ENCODE data around the gene MSH5. TPM values are rescaled to one million over a fixed set of nuclear protein-coding genes. Genes with fewer than 3 reads are reported as not detected.

Gene MSH5
- total RNA-seq, 4 donors from 2014 or later: 12.6 to 60.1 (median 17.2) TPM

DNA sequence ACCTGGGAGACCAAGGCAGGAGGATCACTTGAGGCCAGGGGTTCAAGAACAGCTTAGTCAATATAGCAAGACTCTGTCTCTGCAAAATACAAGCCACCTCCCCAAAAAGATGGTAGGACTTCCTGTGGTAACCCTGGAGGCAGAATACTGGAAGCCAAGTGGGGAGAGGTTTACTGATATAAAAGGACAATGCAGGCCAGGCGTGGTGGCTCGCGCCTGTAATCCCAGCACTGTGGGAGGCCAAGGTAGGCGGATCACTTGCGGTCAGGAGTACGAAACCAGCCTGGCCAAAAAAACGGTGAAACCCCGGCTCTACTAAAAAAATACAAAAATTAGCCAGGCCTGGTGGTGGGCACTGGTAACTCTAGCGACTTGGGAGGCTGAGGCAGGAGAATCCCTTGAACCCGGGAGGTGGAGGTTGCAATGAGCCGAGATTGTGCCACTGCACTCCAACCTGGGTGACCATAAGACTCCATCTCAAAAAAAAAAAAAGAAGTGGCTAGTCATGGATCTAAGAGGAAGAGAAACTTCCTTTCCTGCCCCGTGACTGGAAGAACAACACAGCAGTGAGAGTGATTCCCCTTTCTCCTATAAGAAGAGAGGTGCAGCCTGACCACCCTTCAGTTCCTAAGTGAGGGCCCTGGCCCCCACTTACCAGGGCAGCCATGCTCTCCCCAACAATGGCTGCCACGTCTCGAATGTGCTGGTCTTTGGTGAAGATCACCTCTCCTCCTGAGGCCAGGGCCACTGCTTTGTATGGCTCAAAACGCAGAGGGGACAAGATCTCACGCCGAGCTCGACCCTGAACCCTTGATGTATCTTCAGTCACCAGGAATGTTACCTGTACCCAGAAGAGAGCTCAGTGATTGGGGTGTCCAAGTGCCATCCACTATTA, 28.8 kb downstream of the MSH5 start:
- DNase-seq (ENCODE audit: low spot score in 2 of 2): no peak
- Histone ChIP-seq H3K9me3 (no peaks in the 10 kb centered on the region), H3K4me3 (no peak overlapping the region), H3K36me3 (no peaks in the 10 kb centered on the region), H3K27me3 (no peaks in the 10 kb centered on the region), H3K27ac (no peak overlapping the region), H3K4me1 (peaks cover 20% of the 10 kb centered on the region)
- 89% methylated on average over 18 of the region's 18 CpGs for WGBS
- no peak for TF ChIP-seq POLR2A (IDR thresholded peaks at IDR 0.05)
- TF ChIP-seq EP300 (IDR thresholded peaks at IDR 0.05): no peak
- TF ChIP-seq POLR2AphosphoS5 (IDR thresholded peaks at IDR 0.05): no peak
- TF ChIP-seq, protein P1, sequence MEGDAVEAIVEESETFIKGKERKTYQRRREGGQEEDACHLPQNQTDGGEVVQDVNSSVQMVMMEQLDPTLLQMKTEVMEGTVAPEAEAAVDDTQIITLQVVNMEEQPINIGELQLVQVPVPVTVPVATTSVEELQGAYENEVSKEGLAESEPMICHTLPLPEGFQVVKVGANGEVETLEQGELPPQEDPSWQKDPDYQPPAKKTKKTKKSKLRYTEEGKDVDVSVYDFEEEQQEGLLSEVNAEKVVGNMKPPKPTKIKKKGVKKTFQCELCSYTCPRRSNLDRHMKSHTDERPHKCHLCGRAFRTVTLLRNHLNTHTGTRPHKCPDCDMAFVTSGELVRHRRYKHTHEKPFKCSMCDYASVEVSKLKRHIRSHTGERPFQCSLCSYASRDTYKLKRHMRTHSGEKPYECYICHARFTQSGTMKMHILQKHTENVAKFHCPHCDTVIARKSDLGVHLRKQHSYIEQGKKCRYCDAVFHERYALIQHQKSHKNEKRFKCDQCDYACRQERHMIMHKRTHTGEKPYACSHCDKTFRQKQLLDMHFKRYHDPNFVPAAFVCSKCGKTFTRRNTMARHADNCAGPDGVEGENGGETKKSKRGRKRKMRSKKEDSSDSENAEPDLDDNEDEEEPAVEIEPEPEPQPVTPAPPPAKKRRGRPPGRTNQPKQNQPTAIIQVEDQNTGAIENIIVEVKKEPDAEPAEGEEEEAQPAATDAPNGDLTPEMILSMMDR (IDR thresholded peaks at IDR 0.05): no peak

GRCh38 chr6:31769684-31770371, 30.0 kb downstream of the MSH5 start:
- Histone ChIP-seq H3K36me3 (no peaks in the 10 kb centered on the region), H3K9me3 (no peaks in the 10 kb centered on the region), H3K27ac (no peak overlapping the region), H3K4me3 (no peak overlapping the region), H3K27me3 (no peaks in the 10 kb centered on the region), H3K4me1 (peaks cover 12% of the 10 kb centered on the region)
- TF ChIP-seq, protein P1 (IDR thresholded peaks at IDR 0.05): peak; percentile 23 to 72
- TF ChIP-seq EP300 (IDR thresholded peaks at IDR 0.05): no peak
- 54% methylated on average over 12 of the region's 12 CpGs for WGBS
- no peak for DNase-seq (ENCODE audit: low spot score in 2 of 2)

DNA sequence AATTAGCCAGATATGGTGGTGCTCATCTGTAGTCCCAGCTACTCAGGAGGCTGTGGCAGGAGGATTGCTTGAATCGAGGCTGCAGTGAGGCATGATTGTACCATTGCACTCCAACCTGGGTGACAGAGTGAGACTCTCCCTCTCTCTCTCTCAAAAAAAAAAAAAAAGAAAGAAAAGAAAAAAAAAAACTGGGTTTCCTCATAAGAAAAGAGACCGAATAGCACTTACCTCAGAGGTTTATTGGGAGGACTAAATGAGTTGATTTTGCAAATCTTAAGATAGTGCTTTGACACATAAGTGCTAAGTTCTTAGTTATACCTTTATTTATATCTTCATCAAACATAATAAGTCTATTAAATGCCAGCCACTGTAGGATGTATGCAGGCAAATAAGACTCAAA, 31.1 kb downstream of the MSH5 start:
- peaks cover 19% of the 10 kb centered on the region for H3K4me1 ChIP-seq
- H3K36me3 ChIP-seq: no peaks in the 10 kb centered on the region
- no peaks in the 10 kb centered on the region for H3K9me3 ChIP-seq
- DNase-seq (ENCODE audit: low spot score in 2 of 2): no peak
- TF ChIP-seq POLR2AphosphoS5 (IDR thresholded peaks at IDR 0.05): no peak
- TF ChIP-seq EP300 (IDR thresholded peaks at IDR 0.05): no peak
- TF ChIP-seq, protein P1 (IDR thresholded peaks at IDR 0.05): no peak
- TF ChIP-seq POLR2A (IDR thresholded peaks at IDR 0.05): no peak
- 85% methylated on average over 2 of the region's 2 CpGs for WGBS
- H3K4me3 ChIP-seq: no peak overlapping the region
- H3K27ac ChIP-seq: no peak overlapping the region
- no peaks in the 10 kb centered on the region for H3K27me3 ChIP-seq

GRCh38 chr6:31771992-31772358, 32.2 kb downstream of the MSH5 start:
- no peaks in the 10 kb centered on the region for H3K9me3 ChIP-seq
- no peaks in the 10 kb centered on the region for H3K36me3 ChIP-seq
- no peak overlapping the region for H3K4me3 ChIP-seq
- no peak for DNase-seq (ENCODE audit: low spot score in 2 of 2)
- TF ChIP-seq POLR2AphosphoS5 (IDR thresholded peaks at IDR 0.05): no peak
- TF ChIP-seq POLR2A (IDR thresholded peaks at IDR 0.05): no peak
- TF ChIP-seq, protein P1 (IDR thresholded peaks at IDR 0.05): no peak
- TF ChIP-seq EP300 (IDR thresholded peaks at IDR 0.05): no peak
- no peak overlapping the region for H3K27ac ChIP-seq
- WGBS: 75% methylated on average over 4 of the region's 4 CpGs
- peaks cover 25% of the 10 kb centered on the region for H3K4me1 ChIP-seq
- H3K27me3 ChIP-seq: no peaks in the 10 kb centered on the region

DNA sequence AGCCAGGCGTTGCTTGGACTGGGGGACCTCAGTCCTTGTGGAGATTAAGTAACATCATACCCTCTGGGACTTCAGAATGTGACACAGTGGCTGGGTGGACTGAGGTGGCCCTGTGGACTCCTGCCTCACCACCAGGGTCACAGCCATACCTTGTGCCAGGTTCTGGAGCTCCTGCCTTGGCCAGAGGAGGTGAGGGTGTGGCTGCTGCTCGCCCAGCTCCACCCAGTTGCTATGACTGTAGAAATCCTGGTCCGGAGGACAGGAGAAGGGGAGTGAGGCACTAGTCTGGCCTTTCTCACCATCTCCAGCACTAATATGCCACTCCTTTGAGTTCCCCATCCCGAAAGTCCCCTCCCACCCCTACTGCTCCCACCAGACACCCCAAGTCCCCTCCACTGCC, 35.4 kb downstream of the MSH5 start:
- peaks cover 18% of the 10 kb centered on the region for H3K36me3 ChIP-seq

More for the DNA sequence above, 35.4 kb downstream of the MSH5 start:
- H3K27ac ChIP-seq: no peak overlapping the region
- TF ChIP-seq, protein P1 (IDR thresholded peaks at IDR 0.05): no peak
- no peak for TF ChIP-seq POLR2AphosphoS5 (IDR thresholded peaks at IDR 0.05)
- no peak for TF ChIP-seq POLR2A (IDR thresholded peaks at IDR 0.05)
- no peak for TF ChIP-seq EP300 (IDR thresholded peaks at IDR 0.05)
- peaks cover 24% of the 10 kb centered on the region for H3K4me1 ChIP-seq
- DNase-seq (ENCODE audit: low spot score in 2 of 2): no peak
- H3K9me3 ChIP-seq: no peaks in the 10 kb centered on the region
- no peak overlapping the region for H3K4me3 ChIP-seq
- H3K27me3 ChIP-seq: no peaks in the 10 kb centered on the region
- WGBS: 45% methylated on average over 4 of the region's 4 CpGs
